ENCODE data around the gene MICAL3.

DNA sequence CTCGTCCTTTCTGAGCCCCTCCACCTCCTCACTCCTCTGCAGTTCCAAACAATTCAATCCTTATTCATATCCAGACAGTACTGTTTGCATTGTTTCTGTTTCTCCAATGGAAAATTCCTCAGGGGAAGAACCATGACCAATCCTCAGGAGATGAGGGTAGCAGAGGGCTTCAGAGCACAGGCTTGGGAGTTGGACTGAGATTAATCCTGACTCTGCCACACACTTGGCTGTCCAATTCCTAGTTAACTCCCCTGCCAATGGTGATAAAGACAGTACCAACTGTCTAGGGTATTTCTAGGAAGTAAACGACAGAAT, 58.0 kb downstream of the MICAL3 start:
- TF ChIP-seq ARNT (IDR thresholded peaks at IDR 0.05) (no peak), NFRKB (IDR thresholded peaks at IDR 0.05) (no peak), PKNOX1 (IDR thresholded peaks at IDR 0.05) (no peak), L3MBTL2 (conservative IDR thresholded peaks at IDR 0.05) (no peak), SP1 (IDR thresholded peaks at IDR 0.05) (no peak), LEF1 (IDR thresholded peaks at IDR 0.05; ENCODE audit: borderline replicate concordance) (no peak), CTBP1 (IDR thresholded peaks at IDR 0.05; ENCODE audit: borderline replicate concordance) (no peak), FOXM1 (IDR thresholded peaks at IDR 0.05; ENCODE audit: borderline replicate concordance) (no peak), ZNF384 (IDR thresholded peaks at IDR 0.05) (no peak), BHLHE40 (IDR thresholded peaks at IDR 0.05; ENCODE audit: borderline replicate concordance) (no peak), SUZ12 (IDR thresholded peaks at IDR 0.05) (no peak), FOXA1 (IDR thresholded peaks at IDR 0.05) (no peak), HDGF (IDR thresholded peaks at IDR 0.05; ENCODE audit: borderline replicate concordance) (no peak), TARDBP (IDR thresholded peaks at IDR 0.05) (no peak)
